ENCODE results near the gene COX8C.

Gene COX8C

GRCh38 chr14:93346926-93347721 lies at the start of gene COX8C:
COX8C (plus strand) TSS chr14:93347182; CDS start chr14:93347269, 87 bp downstream.
- DNase-seq (ENCODE audit: low read depth) = no peak

- DNase-seq (ENCODE audit: low read depth) = no peak
Measured at GRCh38 chr14:93299416-93299815, 47.6 kb upstream of the COX8C start.

- DNase-seq (ENCODE audit: low read depth) = no peak
Measured at GRCh38 chr14:93299866-93300265, 47.1 kb upstream of the COX8C start.

GRCh38 chr14:93301821-93302447 lies 45.0 kb upstream of the COX8C start:
- DNase-seq (ENCODE audit: low read depth) = no peak

GRCh38 chr14:93302688-93303581 lies 44.0 kb upstream of the COX8C start:
- DNase-seq (ENCODE audit: low read depth) = no peak

GRCh38 chr14:93303659-93304058 lies 43.3 kb upstream of the COX8C start:
- DNase-seq (ENCODE audit: low read depth) = no peak

GRCh38 chr14:93304771-93305170 lies 42.2 kb upstream of the COX8C start:
- no peak for DNase-seq (ENCODE audit: low read depth)

- DNase-seq (ENCODE audit: low read depth) = no peak
Measured at GRCh38 chr14:93305725-93306418, 41.1 kb upstream of the COX8C start.

- DNase-seq (ENCODE audit: low read depth) = no peak
Measured at GRCh38 chr14:93306812-93307211, 40.2 kb upstream of the COX8C start.

- no peak for DNase-seq (ENCODE audit: low read depth)
Measured at GRCh38 chr14:93308686-93309345, 38.2 kb upstream of the COX8C start.

GRCh38 chr14:93309427-93309966 lies 37.5 kb upstream of the COX8C start:
- DNase-seq (ENCODE audit: low read depth) = no peak

GRCh38 chr14:93311082-93311481 lies 35.9 kb upstream of the COX8C start:
- DNase-seq (ENCODE audit: low read depth) = no peak

- DNase-seq (ENCODE audit: low read depth) = no peak
Measured at GRCh38 chr14:93315575-93315974, 31.4 kb upstream of the COX8C start.

GRCh38 chr14:93316716-93317115 lies 30.3 kb upstream of the COX8C start:
- no peak for DNase-seq (ENCODE audit: low read depth)

GRCh38 chr14:93317210-93317874 lies 29.6 kb upstream of the COX8C start:
- no peak for DNase-seq (ENCODE audit: low read depth)

GRCh38 chr14:93317875-93318807 lies 28.8 kb upstream of the COX8C start:
- DNase-seq (ENCODE audit: low read depth) = no peak

GRCh38 chr14:93318927-93319326 lies 28.1 kb upstream of the COX8C start:
- no peak for DNase-seq (ENCODE audit: low read depth)

- DNase-seq (ENCODE audit: low read depth) = no peak
Measured at GRCh38 chr14:93319494-93319893, 27.5 kb upstream of the COX8C start.

GRCh38 chr14:93319958-93320357 lies 27.0 kb upstream of the COX8C start:
- no peak for DNase-seq (ENCODE audit: low read depth)

Data from activated T-cell treated with anti-CD3 and anti-CD28 coated beads for 24 hours (primary cell).